Measurements from ENCODE around the gene PFDN4.
"Not testable (repeated sequence)": the region's sequence is repeated elsewhere in the genome, so short reads cannot be mapped to it uniquely, and the experiment has no call there.

Gene PFDN4

GRCh38 chr20:54229566-54230160 lies 21.8 kb downstream of the PFDN4 start:
- DNase-seq = no peak

DNA sequence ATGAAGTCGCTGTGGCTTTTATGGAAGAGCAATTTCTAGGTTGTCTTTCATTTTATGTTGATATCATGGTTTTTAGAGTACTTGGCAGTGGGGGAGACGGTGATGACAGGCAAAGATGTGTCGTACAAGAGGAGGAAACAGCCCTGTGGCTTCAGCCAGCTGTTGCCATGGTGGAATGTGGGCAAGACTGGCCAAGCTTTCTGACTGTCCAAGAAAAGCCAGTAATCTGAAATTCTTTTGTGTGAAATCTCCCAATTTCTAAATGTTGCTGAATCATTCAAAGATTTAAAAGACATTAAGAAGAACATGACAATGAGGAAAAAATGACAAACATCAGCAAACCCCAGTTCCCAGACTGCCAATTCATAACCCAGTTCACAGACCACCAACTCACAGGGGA lies 23.1 kb downstream of the PFDN4 start:
- no peak for DNase-seq

- DNase-seq = no peak
Observed at GRCh38 chr20:54234991-54235390, 27.1 kb downstream of the PFDN4 start.

GRCh38 chr20:54237116-54237943 lies 29.4 kb downstream of the PFDN4 start:
- DNase-seq = no peak

DNA sequence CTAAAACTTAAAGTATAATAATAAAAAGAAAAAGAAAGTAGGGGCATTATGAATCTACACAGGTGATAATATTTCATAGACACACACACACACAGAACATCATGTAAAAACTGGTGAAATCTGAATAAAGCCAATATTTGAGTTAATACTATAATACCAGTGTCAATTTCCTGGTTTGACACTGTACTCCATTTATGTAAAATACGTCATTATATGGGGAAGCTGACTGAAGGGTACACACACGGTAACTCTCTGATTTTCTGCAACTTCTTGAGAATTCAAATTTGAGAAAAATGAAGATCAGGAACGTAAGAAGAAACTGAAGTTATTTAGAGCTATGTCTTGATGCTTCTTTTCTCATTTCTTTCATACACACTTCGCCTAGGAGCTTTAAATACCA lies 36.2 kb downstream of the PFDN4 start:
- no peak for DNase-seq

GRCh38 chr20:54248705-54249104 lies 40.8 kb downstream of the PFDN4 start:
- DNase-seq = not testable (repeated sequence)

- no peak for DNase-seq
Observed at GRCh38 chr20:54250691-54251090, 42.8 kb downstream of the PFDN4 start.

GRCh38 chr20:54251096-54251495 lies 43.2 kb downstream of the PFDN4 start:
- DNase-seq = no peak

DNA sequence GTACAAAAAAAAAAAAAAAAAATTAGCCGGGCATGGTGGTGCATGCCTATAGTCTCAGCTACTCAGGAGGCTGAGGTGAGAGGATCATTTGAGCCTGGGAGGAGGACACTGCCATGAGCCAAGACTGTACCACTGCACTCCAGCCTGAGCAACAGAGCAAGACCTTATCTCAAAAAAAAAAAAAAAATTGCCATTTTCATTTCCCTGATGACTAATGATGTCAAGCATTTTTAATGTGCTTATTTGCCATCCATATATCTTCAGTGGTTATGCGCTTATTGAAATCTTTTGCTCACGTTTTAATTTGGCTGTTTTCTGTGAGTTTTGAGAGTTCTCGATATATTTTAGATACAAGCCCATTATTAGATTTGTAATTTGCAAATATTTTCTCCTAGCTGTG lies 46.7 kb downstream of the PFDN4 start:
- DNase-seq = no peak

DNA sequence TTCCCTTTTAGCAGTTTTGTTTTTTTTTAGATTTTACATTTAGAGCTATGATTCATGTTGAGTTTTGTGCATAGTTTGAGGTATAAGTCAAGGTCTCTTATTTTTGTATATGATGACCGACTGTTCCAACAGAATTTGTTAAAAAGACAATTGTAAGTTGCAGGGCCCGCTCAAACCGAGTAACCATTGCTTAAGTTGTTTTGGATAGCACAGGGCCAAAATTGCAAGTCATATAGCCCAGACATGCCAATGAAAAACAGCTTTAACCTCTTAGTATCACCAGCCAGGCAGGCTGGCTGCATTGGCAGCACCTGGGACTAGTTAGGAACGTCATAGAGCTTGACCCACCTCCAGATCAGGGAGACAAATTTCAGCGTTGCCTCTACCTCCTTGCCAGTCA lies 47.3 kb downstream of the PFDN4 start:
- no peak for DNase-seq

GRCh38 chr20:54256202-54256601 lies 48.3 kb downstream of the PFDN4 start:
- no peak for DNase-seq

- DNase-seq = no peak
Observed at GRCh38 chr20:54257071-54257816, 49.4 kb downstream of the PFDN4 start.

DNA sequence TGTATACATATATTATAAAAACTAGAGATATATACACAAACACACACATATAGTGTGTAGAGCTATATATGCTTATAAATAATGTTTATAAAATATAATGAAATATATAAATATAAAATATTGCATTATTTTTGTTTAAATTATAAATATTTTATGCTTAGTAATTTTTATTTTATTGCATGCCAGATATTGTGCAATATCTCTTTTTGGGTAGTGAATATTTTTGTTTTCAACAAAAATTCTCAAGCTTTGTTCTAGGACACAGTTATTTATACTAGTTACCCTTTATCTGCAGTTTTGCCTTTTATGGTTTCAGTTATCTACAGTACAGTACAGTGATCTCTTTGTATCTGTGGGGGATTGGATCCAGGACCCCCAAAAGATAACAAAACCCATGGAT lies 52.2 kb downstream of the PFDN4 start:
- no peak for DNase-seq

GRCh38 chr20:54262671-54263070 lies 54.8 kb downstream of the PFDN4 start:
- DNase-seq = no peak

GRCh38 chr20:54263116-54263690 lies 55.3 kb downstream of the PFDN4 start:
- DNase-seq = no peak

DNA sequence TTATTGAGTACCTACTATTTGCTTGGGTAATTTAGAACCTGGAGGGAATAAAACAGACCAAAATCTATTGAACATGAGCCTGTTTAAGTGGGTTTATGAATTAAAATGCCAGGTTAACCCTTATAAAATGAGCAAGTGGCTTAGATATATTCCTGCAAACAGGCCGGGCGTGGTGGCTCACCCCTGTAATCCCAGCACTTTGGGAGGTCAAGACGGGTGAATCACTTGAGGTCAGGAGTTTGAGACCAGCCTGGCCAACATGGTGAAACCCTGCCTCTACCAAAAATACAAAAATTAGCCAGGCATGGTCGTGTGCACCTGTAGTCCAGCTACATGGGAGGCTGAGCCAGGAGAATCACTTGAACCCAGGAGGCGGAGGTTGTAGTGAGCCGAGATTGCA lies 57.9 kb downstream of the PFDN4 start:
- DNase-seq = not testable (repeated sequence)

DNA sequence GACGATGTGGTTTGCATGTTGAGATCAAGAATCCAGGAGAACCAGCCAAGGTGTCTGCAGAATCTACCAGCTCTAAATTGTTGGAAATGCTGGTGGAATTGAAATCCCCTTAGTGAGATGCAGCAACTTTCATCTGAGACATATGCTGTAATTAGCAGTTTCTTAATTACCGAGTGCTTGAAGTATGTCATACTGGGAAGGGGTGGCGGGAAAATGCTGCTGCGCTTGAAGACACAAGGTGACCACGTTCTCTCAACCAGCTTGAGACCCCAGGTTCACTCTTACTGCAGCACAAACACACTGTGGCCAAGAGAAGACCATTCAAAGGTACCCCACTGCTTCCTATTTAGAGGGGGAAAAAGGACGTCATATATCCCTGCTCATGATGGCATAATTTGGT lies 59.0 kb downstream of the PFDN4 start:
- DNase-seq = no peak

DNA sequence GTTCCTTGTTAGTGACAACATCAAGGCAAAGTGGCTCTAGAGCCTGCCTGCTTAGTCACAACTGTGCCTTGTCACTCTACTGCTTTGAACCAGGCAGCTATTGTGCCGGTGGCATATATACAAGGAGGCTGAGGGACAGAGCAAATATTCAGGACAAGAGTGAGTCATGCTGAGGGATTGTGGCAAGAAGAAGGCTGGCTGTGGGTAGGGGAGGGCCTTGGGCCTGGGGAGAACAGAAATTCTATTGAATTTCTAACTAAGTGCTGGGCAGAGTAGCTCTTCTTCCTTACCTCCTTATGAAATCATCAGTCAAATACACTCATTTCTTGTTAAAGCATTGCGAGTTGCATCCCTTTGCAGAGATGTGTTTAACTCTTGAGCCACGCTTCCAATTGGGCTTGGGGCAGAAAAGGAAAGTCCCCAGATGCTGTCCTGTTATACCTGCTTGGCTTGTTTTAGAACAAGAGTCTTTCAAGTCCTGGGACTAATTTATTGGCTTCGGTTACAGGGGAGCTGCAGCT lies 59.7 kb downstream of the PFDN4 start:
- no peak for DNase-seq

GRCh38 chr20:54268941-54269340 lies 61.1 kb downstream of the PFDN4 start:
- DNase-seq = no peak
